ENCODE results near the gene UPK1B. TPM values are rescaled to one million over a fixed set of nuclear protein-coding genes. Genes with fewer than 3 reads are reported as not detected.
"Not testable (repeated sequence)": the region's sequence is repeated elsewhere in the genome, so short reads cannot be mapped to it uniquely, and the experiment has no call there.

The UPK1B gene
- total and polyA plus RNA-seq, 2 donors (not counting 3 experiments of a cell fraction or from before 2014, with no cell fraction given), result not detected

DNA sequence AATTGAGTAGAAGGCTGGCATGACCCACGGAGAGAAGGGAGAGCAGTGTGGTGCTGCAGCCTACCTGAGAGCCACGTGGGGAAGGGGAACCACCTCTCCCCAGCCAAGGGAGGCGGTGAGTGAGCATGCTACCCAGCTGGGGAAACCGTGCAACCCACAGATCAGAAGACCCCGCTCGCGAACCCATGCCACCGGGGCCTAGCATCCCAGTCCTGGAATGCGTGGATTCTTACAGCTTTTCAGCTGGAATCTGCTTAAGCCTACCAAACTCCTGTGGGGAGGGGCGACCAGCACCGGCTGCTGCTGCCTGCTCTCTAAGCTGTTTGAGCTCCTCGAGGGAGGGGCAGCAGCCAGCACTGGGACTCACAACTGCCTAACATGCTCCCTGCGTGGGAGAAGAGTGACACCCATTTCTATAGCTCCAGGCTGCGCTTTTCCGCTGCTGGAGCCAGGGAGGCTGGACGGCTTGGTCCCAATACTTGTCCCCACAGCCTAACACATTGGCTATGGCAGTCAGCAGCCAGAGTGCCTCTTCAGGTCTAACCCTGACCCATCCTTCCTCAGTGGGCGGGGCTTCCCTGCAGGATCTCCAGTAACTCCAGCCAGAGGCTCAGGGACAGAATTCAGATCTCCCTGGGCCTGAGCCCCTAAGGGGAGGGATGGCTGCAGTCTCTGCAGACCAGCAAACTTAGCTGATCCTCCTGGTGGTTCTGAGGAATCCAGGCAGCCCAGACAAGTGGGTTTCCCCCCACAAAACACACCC, 47.5 kb upstream of the UPK1B start:
- H3K4me3 ChIP-seq (replicated peaks in 1 of 3; ENCODE audit: insufficient read depth in 1 of 3, low read depth in 1 of 3, low read length in 3 of 3), result no peak overlapping the region
- CTCF ChIA-PET, result interaction anchor here (0.8 kb wide), 1 partner anchor 18 kb away, joined by 3 read pairs; no protein-coding TSS in a partner anchor
- POLR2A ChIA-PET, result no interaction called here
- no peaks in the 10 kb centered on the region for H3K4me1 ChIP-seq (ENCODE audit: control insufficient read depth, extremely low read depth, insufficient read depth, low read length)
- no peak overlapping the region for H3K9ac ChIP-seq (replicated peaks; ENCODE audit: extremely low read depth, insufficient read depth, low read length)
- TF ChIP-seq CTCF (IDR thresholded peaks at IDR 0.05; ENCODE audit: extremely low read depth in 1 of 2, insufficient read depth in 1 of 2, low read depth in 1 of 2, low read length in 2 of 2) (no peak), GATA2 (IDR thresholded peaks at IDR 0.05; ENCODE audit: insufficient read depth, insufficient read length, low read depth, low read length) (no peak), JUN (IDR thresholded peaks at IDR 0.05; ENCODE audit: borderline replicate concordance, insufficient read depth, insufficient read length, low read depth) (no peak), POLR2A (IDR thresholded peaks at IDR 0.05; ENCODE audit: low read depth, low read length) (no peak), MYC (IDR thresholded peaks at IDR 0.05; ENCODE audit: low read depth, low read length) (no peak), FOS (IDR thresholded peaks at IDR 0.05; ENCODE audit: borderline replicate concordance, insufficient read depth, low read length) (no peak), POLR2AphosphoS5 (IDR thresholded peaks at IDR 0.05; ENCODE audit: insufficient read depth, low read depth, low read length) (no peak), MAX (IDR thresholded peaks at IDR 0.05; ENCODE audit: insufficient read depth, insufficient read length) (no peak), EZH2 (IDR thresholded peaks at IDR 0.05; ENCODE audit: borderline replicate concordance, low read depth, low read length, severe bottlenecking) (no peak)
- no peak for DNase-seq (ENCODE audit: low read depth, low spot score)
- no TSS peak for BruUV-seq (replicated peaks)
- dilution Hi-C loops (cut with MboI; ENCODE audit: extremely low pct_ligation_motif_present, low sequenced_read_pairs), result no loop called here
- no peaks in the 10 kb centered on the region for H4K20me1 ChIP-seq (replicated peaks; ENCODE audit: control insufficient read depth, extremely low read depth, insufficient read depth, low read length)
- no peaks in the 10 kb centered on the region for H3K27me3 ChIP-seq (ENCODE audit: control insufficient read depth in 2 of 2, insufficient read depth in 2 of 2, low read length in 2 of 2)
- no peaks in the 10 kb centered on the region for H3K9me1 ChIP-seq (replicated peaks; ENCODE audit: control insufficient read depth, extremely low read depth, insufficient read depth, low read length)
- H3K27ac ChIP-seq (ENCODE audit: insufficient read depth, low read depth, low read length), result no peak overlapping the region
- H3K4me2 ChIP-seq (ENCODE audit: insufficient read depth, low read length), result no peak overlapping the region
- intact Hi-C loops (cut with micrococcal nuclease), result no loop called here
- no peak for FAIRE-seq
- H3K79me2 ChIP-seq (ENCODE audit: control insufficient read depth, insufficient read depth, low read length), result no peaks in the 10 kb centered on the region
- H3K36me3 ChIP-seq (ENCODE audit: control insufficient read depth in 2 of 2, extremely low read depth in 1 of 2, insufficient read depth in 2 of 2, low read length in 2 of 2), result no peaks in the 10 kb centered on the region
- H3K9me3 ChIP-seq (replicated peaks; ENCODE audit: control insufficient read depth, insufficient read depth, low read length), result no peaks in the 10 kb centered on the region
- H2AFZ ChIP-seq (ENCODE audit: low read depth, low read length), result no peak overlapping the region

DNA sequence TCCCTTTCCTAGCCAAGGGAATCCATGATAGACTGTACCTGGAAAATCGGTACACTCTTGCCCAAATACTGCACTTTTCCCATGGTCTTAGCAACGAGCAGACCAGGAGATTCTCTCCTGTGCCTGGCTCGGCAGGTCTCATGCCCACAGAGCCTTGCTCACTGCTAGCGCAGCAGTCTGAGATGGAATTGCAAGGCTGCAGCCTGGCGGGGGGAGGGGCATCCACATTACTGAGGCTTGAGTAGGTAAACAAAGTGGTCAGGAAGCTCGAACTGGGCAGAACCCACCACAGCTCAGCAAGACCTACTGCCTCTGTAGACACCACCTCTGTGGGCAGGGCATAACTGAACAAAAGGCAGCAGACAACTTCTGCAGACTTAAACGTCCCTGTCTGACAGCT, 43.1 kb upstream of the UPK1B start:
- FAIRE-seq, POLR2A ChIA-PET: not testable (repeated sequence)
- CTCF ChIA-PET, result interaction anchor here (1.1 kb wide), 1 partner anchor 14 kb away, joined by 3 read pairs; no protein-coding TSS in a partner anchor

More for the DNA sequence above, 43.1 kb upstream of the UPK1B start:
- H4K20me1 ChIP-seq (replicated peaks; ENCODE audit: control insufficient read depth, extremely low read depth, insufficient read depth, low read length); DNase-seq (ENCODE audit: low read depth, low spot score); H3K9ac ChIP-seq (replicated peaks; ENCODE audit: extremely low read depth, insufficient read depth, low read length); intact Hi-C loops (cut with micrococcal nuclease); BruUV-seq (replicated peaks); H3K9me1 ChIP-seq (replicated peaks; ENCODE audit: control insufficient read depth, extremely low read depth, insufficient read depth, low read length); H3K36me3 ChIP-seq (ENCODE audit: control insufficient read depth in 2 of 2, extremely low read depth in 1 of 2, insufficient read depth in 2 of 2, low read length in 2 of 2); H3K4me2 ChIP-seq (ENCODE audit: insufficient read depth, low read length); dilution Hi-C loops (cut with MboI; ENCODE audit: extremely low pct_ligation_motif_present, low sequenced_read_pairs); H2AFZ ChIP-seq (ENCODE audit: low read depth, low read length); H3K79me2 ChIP-seq (ENCODE audit: control insufficient read depth, insufficient read depth, low read length); H3K27me3 ChIP-seq (ENCODE audit: control insufficient read depth in 2 of 2, insufficient read depth in 2 of 2, low read length in 2 of 2); H3K27ac ChIP-seq (ENCODE audit: insufficient read depth, low read depth, low read length); H3K9me3 ChIP-seq (replicated peaks; ENCODE audit: control insufficient read depth, insufficient read depth, low read length); H3K4me3 ChIP-seq (replicated peaks in 1 of 3; ENCODE audit: insufficient read depth in 1 of 3, low read depth in 1 of 3, low read length in 3 of 3); H3K4me1 ChIP-seq (ENCODE audit: control insufficient read depth, extremely low read depth, insufficient read depth, low read length): not testable (repeated sequence)
